Measurements from ENCODE around the gene ECM2. TPM values are rescaled to one million over a fixed set of nuclear protein-coding genes. Genes with fewer than 3 reads are reported as not detected.

ECM2 gene
- total RNA-seq (2021; ENCODE audit: unreplicated experiment) (not detected), Bru-seq, nascent RNA (percentile 2 among the genes with signal in this experiment), BruChase-seq, experiment 1, labeled RNA remaining after a 6-hour chase (percentile 8 among the genes with signal in this experiment), BruChase-seq, experiment 2, labeled RNA remaining after a 2-hour chase (percentile 8 among the genes with signal in this experiment)
- polyA plus RNA-seq (2012), result 0.04 TPM in 1 of 2 replicates, not detected in the other
- long read RNA-seq, result 0 reads

DNA sequence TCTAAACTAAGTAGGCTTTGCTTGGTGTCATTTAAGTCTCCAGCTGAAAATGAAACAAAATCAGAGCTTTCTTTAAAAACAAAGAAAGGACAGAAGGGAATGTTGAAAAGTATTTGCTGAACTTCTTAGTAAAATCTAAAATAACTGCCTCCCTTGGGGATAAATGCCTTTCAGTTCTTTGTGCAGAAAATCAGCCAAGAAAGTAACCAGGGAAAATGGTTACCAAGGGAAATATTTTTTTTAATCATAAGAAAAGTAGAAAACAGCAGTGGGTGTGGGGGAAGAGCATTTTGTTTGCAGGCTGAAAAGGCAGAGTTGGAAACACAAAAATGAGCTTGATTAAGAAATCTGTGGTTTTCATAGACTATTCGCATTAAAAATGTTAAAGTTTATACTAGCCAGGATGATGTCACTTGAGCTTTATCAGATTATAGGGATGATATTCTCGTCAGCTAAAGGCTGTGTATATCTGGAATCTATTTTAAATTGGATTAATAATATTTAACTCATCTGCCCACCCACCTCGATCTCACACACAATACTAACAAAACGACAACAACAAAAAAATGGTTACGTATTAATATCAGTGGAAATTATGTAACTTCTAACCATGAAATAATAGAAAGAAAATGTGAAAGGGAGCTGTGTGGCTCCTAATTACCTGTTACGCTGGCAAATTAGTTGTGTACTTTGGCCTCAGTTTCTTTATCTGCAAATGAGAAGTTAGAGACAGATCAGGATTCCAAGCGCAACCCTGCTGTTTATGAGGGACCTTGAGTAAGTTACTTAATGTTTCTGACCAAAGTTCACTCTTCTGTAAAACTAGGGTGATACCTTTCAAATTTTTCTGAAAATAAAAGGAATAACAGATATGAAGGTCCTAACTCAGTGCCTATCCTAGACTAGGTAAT, at the start of gene ECM2:
ECM2 (minus strand) TSS at position 51 of the 911 bp plus-strand sequence. CDS start 13,124 bp downstream, outside the sequence.
- ATAC-seq (no peak), DNase-seq (ENCODE audit: low read depth, low spot score) (no peak)
- H3K4me2 ChIP-seq (ENCODE audit: low read length), result no peak within 1 kb of the TSS
- intact Hi-C loops (cut with micrococcal nuclease), result no loop called here
- no peaks in the 10 kb centered on the region for H3K36me3 ChIP-seq (ENCODE audit: control insufficient read depth in 1 of 2, insufficient read depth in 2 of 2, low read length in 2 of 2)
- H3K9me3 ChIP-seq (ENCODE audit: control insufficient read depth in 1 of 2, insufficient read depth in 1 of 2, low read depth in 1 of 2, low read length in 2 of 2), result no peaks in the 10 kb centered on the region
- ChIA-PET CTCF (no interaction called here), POLR2A (no interaction called here), RAD21 (ENCODE audit: low non-redundant PET in 1 of 2, low total read pairs in 2 of 2, uncharacterized antibody in 2 of 2, unreplicated experiment in 2 of 2) (no interaction called here)
- no peaks in the 10 kb centered on the region for H3K79me2 ChIP-seq (ENCODE audit: insufficient read depth, low read length)
- TF ChIP-seq POLR2AphosphoS5 (IDR thresholded peaks at IDR 0.05; ENCODE audit: low read depth, low read length), result no peak
- TF ChIP-seq, protein P1, sequence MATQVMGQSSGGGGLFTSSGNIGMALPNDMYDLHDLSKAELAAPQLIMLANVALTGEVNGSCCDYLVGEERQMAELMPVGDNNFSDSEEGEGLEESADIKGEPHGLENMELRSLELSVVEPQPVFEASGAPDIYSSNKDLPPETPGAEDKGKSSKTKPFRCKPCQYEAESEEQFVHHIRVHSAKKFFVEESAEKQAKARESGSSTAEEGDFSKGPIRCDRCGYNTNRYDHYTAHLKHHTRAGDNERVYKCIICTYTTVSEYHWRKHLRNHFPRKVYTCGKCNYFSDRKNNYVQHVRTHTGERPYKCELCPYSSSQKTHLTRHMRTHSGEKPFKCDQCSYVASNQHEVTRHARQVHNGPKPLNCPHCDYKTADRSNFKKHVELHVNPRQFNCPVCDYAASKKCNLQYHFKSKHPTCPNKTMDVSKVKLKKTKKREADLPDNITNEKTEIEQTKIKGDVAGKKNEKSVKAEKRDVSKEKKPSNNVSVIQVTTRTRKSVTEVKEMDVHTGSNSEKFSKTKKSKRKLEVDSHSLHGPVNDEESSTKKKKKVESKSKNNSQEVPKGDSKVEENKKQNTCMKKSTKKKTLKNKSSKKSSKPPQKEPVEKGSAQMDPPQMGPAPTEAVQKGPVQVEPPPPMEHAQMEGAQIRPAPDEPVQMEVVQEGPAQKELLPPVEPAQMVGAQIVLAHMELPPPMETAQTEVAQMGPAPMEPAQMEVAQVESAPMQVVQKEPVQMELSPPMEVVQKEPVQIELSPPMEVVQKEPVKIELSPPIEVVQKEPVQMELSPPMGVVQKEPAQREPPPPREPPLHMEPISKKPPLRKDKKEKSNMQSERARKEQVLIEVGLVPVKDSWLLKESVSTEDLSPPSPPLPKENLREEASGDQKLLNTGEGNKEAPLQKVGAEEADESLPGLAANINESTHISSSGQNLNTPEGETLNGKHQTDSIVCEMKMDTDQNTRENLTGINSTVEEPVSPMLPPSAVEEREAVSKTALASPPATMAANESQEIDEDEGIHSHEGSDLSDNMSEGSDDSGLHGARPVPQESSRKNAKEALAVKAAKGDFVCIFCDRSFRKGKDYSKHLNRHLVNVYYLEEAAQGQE (IDR thresholded peaks at IDR 0.05; ENCODE audit: low read depth), result no peak
- TF ChIP-seq, protein P2, sequence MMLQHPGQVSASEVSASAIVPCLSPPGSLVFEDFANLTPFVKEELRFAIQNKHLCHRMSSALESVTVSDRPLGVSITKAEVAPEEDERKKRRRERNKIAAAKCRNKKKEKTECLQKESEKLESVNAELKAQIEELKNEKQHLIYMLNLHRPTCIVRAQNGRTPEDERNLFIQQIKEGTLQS (IDR thresholded peaks at IDR 0.05), result no peak
- TF ChIP-seq EGR1 (IDR thresholded peaks at IDR 0.05; ENCODE audit: low read depth), result no peak
- no peak for TF ChIP-seq SIN3A (IDR thresholded peaks at IDR 0.05; ENCODE audit: low read depth)
- TF ChIP-seq, protein P3, sequence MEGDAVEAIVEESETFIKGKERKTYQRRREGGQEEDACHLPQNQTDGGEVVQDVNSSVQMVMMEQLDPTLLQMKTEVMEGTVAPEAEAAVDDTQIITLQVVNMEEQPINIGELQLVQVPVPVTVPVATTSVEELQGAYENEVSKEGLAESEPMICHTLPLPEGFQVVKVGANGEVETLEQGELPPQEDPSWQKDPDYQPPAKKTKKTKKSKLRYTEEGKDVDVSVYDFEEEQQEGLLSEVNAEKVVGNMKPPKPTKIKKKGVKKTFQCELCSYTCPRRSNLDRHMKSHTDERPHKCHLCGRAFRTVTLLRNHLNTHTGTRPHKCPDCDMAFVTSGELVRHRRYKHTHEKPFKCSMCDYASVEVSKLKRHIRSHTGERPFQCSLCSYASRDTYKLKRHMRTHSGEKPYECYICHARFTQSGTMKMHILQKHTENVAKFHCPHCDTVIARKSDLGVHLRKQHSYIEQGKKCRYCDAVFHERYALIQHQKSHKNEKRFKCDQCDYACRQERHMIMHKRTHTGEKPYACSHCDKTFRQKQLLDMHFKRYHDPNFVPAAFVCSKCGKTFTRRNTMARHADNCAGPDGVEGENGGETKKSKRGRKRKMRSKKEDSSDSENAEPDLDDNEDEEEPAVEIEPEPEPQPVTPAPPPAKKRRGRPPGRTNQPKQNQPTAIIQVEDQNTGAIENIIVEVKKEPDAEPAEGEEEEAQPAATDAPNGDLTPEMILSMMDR (IDR thresholded peaks at IDR 0.05 in 2 of 3, conservative IDR thresholded peaks at IDR 0.05 in 1 of 3; ENCODE audit: borderline replicate concordance in 1 of 3, insufficient read depth in 1 of 3, low read depth in 2 of 3, low read length in 2 of 3), result no peak
- TF ChIP-seq EZH2 (IDR thresholded peaks at IDR 0.05), result no peak
- TF ChIP-seq ELF1 (IDR thresholded peaks at IDR 0.05; ENCODE audit: borderline replicate concordance, low read depth), result no peak
- TF ChIP-seq, protein P4, sequence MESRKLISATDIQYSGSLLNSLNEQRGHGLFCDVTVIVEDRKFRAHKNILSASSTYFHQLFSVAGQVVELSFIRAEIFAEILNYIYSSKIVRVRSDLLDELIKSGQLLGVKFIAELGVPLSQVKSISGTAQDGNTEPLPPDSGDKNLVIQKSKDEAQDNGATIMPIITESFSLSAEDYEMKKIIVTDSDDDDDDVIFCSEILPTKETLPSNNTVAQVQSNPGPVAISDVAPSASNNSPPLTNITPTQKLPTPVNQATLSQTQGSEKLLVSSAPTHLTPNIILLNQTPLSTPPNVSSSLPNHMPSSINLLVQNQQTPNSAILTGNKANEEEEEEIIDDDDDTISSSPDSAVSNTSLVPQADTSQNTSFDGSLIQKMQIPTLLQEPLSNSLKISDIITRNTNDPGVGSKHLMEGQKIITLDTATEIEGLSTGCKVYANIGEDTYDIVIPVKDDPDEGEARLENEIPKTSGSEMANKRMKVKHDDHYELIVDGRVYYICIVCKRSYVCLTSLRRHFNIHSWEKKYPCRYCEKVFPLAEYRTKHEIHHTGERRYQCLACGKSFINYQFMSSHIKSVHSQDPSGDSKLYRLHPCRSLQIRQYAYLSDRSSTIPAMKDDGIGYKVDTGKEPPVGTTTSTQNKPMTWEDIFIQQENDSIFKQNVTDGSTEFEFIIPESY (IDR thresholded peaks at IDR 0.05; ENCODE audit: extremely low read depth, insufficient replicate concordance, low read length), result no peak
- no peak for TF ChIP-seq TCF7L2 (IDR thresholded peaks at IDR 0.05; ENCODE audit: borderline replicate concordance, extremely low read depth, insufficient read depth, insufficient read length)
- H3K9me2 ChIP-seq (ENCODE audit: insufficient read depth), result no peaks in the 10 kb centered on the region
- BruUV-seq (replicated peaks), result no TSS peak
- H3K9ac ChIP-seq (ENCODE audit: low read length), result no peak within 1 kb of the TSS
- H2AFZ ChIP-seq (ENCODE audit: low read depth, low read length, poor library complexity, severe bottlenecking), result no peak within 1 kb of the TSS
- H3K4me1 ChIP-seq (ENCODE audit: control insufficient read depth in 1 of 2, insufficient read depth in 2 of 2, low read length in 2 of 2), result no peaks in the 10 kb centered on the region
- H3K27me3 ChIP-seq (ENCODE audit: insufficient read depth, low read length), result no peaks in the 10 kb centered on the region
- no peak within 1 kb of the TSS for H3K27ac ChIP-seq (ENCODE audit: low read depth, low read length)
- H4K20me1 ChIP-seq (ENCODE audit: insufficient read depth), result no peaks in the 10 kb centered on the region
- H3K4me3 ChIP-seq (replicated peaks in 1 of 2; ENCODE audit: low read depth in 1 of 2, low read length in 2 of 2), result no peak within 1 kb of the TSS

All from HCT116 (cell line).